ENCODE data around the gene EZR. TPM values are rescaled to one million over a fixed set of nuclear protein-coding genes. Genes with fewer than 3 reads are reported as not detected.

Gene EZR
- total and polyA plus RNA-seq, 9 of the 15 experiments (the other 6 are each of a cell fraction or from before 2014, with no cell fraction given), result 36.5 to 162 (median 104) TPM

- no peak for TF ChIP-seq ARID3B (CRISPR knock-in tag; IDR thresholded peaks at IDR 0.05; ENCODE audit: borderline replicate concordance)
- no peak for TF ChIP-seq ZNF384 (IDR thresholded peaks at IDR 0.05; ENCODE audit: low read depth, low read length)
- TF ChIP-seq TCF3 (CRISPR knock-in tag; IDR thresholded peaks at IDR 0.05), result peak; percentile 74
- TF ChIP-seq C11orf30 (IDR thresholded peaks at IDR 0.05; ENCODE audit: low read depth), result 0 out of 2 replicates have a peak, but pooled peaks have one; percentile 11
- TF ChIP-seq KLF1 (tag; IDR thresholded peaks at IDR 0.05), result no peak
- TF ChIP-seq ZNF512 (tag; IDR thresholded peaks at IDR 0.05), result no peak
- TF ChIP-seq POLR2AphosphoS2 (IDR thresholded peaks at IDR 0.05; ENCODE audit: low read length), result no peak
- peak; percentile 31; the same call in 1 of the 2 replicates for TF ChIP-seq CXXC5 (CRISPR knock-in tag; IDR thresholded peaks at IDR 0.05)
- no peak for TF ChIP-seq RBM17 (IDR thresholded peaks at IDR 0.05; ENCODE audit: borderline replicate concordance, low read depth, low read length)
- TF ChIP-seq ID3 (CRISPR knock-in tag; IDR thresholded peaks at IDR 0.05), result no peak
- no peak for TF ChIP-seq ID3 (tag; IDR thresholded peaks at IDR 0.05)
- TF ChIP-seq ZNF212 (CRISPR knock-in tag; IDR thresholded peaks at IDR 0.05), result no peak
These were observed 93.5 kb downstream of the EZR start (continued) for GRCh38 chr6:158725704-158726103.
